IMR-90 (cell line): ENCODE results near the gene CTBP1. TPM values are rescaled to one million over a fixed set of nuclear protein-coding genes. Genes with fewer than 3 reads are reported as not detected.

Experiments
- ATAC-seq: fragments of 200-7000 bp; cut with Tn5 transposase; 2 replicates; pipeline ENCODE4 v1.9.1; 2020; ENCODE audit warnings: low read depth, mild to moderate bottlenecking, moderate library complexity
- BruUV-seq: library from RNA; stranded (reverse); fragments of 400-500 nt; replicated peaks from 2 replicates; lab custom pipeline; 2021; lab: Mats Ljungman, UMichigan
- CTCF ChIA-PET: fragments of 300-600 bp; formaldehyde crosslinking; extraction: SDS; loops from one replicate; lab custom pipeline; 2021; ENCODE audit warnings: antibody characterized with exemption; lab: Yijun Ruan, JAX
- POLR2A ChIA-PET: fragments of 300-600 bp; sonication (Branson Sonifier 250); formaldehyde crosslinking; loops from one replicate; lab custom pipeline; 2022; ENCODE audit warnings: antibody characterized with exemption; ENCODE audit not compliant: unreplicated experiment; lab: Charles Lee
- DNase-seq: peaks from one replicate; pipeline ENCODE4 v3.0.0; 2013
- H2AFZ ChIP-seq: replicated peaks from 2 replicates; pipeline ENCODE3; 2013; ENCODE audit warnings: low read length, mild to moderate bottlenecking; ENCODE audit not compliant: poor library complexity
- H2AK5ac ChIP-seq: 2 replicates; pipeline ENCODE4 v1.6.1; 2013; ENCODE audit warnings: low read depth, low read length, inconsistent platforms
- H2AK9ac ChIP-seq: replicated peaks from 2 replicates; pipeline ENCODE3; 2013; ENCODE audit warnings: mild to moderate bottlenecking, low read depth, low read length, moderate library complexity; ENCODE audit not compliant: poor library complexity
- H2BK120ac ChIP-seq: 2 replicates; pipeline ENCODE4 v1.6.1; 2013; ENCODE audit warnings: low read depth, low read length, inconsistent platforms
- H2BK15ac ChIP-seq: 3 replicates; pipeline ENCODE4 v1.6.1; 2013; ENCODE audit warnings: low read depth, low read length, inconsistent platforms
- H2BK20ac ChIP-seq: 2 replicates; pipeline ENCODE4 v1.6.1; 2013; ENCODE audit warnings: low read depth, mild to moderate bottlenecking, inconsistent platforms, low read length, moderate library complexity
- H2BK5ac ChIP-seq: 2 replicates; pipeline ENCODE4 v1.6.1; 2013; ENCODE audit warnings: mild to moderate bottlenecking, low read depth, low read length, inconsistent platforms; ENCODE audit not compliant: poor library complexity, severe bottlenecking
- H3K14ac ChIP-seq: replicated peaks from 2 replicates; pipeline ENCODE4 v1.6.1; 2013; ENCODE audit warnings: low read depth, low read length, inconsistent platforms
- H3K18ac ChIP-seq: 2 replicates; pipeline ENCODE4 v1.6.1; 2013; ENCODE audit warnings: low read depth, low read length, control low read depth
- H3K23ac ChIP-seq: 2 replicates; pipeline ENCODE4 v1.6.1; 2013; ENCODE audit warnings: low read depth, low read length, inconsistent platforms
- H3K27ac ChIP-seq: 2 replicates; pipeline ENCODE4 v1.5.1; 2013; ENCODE audit warnings: mild to moderate bottlenecking, control low read depth, low read length; ENCODE audit not compliant: insufficient read depth
- H3K27me3 ChIP-seq: 2 replicates; pipeline ENCODE4 v1.6.1; 2013; ENCODE audit warnings: low read length; ENCODE audit not compliant: control insufficient read depth, insufficient read depth
- H3K36me3 ChIP-seq: 2 replicates; pipeline ENCODE4 v1.6.1; 2013; ENCODE audit warnings: low read length, mixed read lengths; ENCODE audit not compliant: control insufficient read depth, insufficient read depth
- H3K4ac ChIP-seq: 2 replicates; pipeline ENCODE4 v1.6.1; 2013; ENCODE audit warnings: low read depth, low read length, inconsistent platforms
- H3K4me1 ChIP-seq: 2 replicates; pipeline ENCODE4 v1.6.1; 2013; ENCODE audit warnings: low read length, mixed read lengths; ENCODE audit not compliant: control insufficient read depth, insufficient read depth
- H3K4me2 ChIP-seq: 2 replicates; pipeline ENCODE4 v1.6.1; 2013; ENCODE audit warnings: low read depth, mild to moderate bottlenecking, control low read depth, low read length, moderate library complexity
- H3K4me3 ChIP-seq: 2 replicates; pipeline ENCODE4 v1.5.1; 2013; ENCODE audit warnings: low read depth, mild to moderate bottlenecking, control low read depth, low read length, moderate library complexity; ENCODE audit not compliant: insufficient read depth
- H3K56ac ChIP-seq: 2 replicates; pipeline ENCODE4 v1.6.1; 2013; ENCODE audit warnings: low read length, inconsistent platforms; ENCODE audit not compliant: insufficient read depth; ENCODE audit errors: extremely low read depth
- H3K79me1 ChIP-seq, 2 experiments: 2 replicates each; pipeline ENCODE4 v1.6.1; 2013; ENCODE audit warnings: low read length in 2 of 2, inconsistent platforms in 1 of 2, low read depth in 1 of 2
- H3K9ac ChIP-seq: 2 replicates; pipeline ENCODE4 v1.6.1; 2013; ENCODE audit warnings: low read depth, low read length, control low read depth
- H3K9me1 ChIP-seq: 2 replicates; pipeline ENCODE4 v1.6.1; 2013; ENCODE audit warnings: low read length, inconsistent platforms; ENCODE audit not compliant: insufficient read depth
- H3K9me3 ChIP-seq: 2 replicates; pipeline ENCODE4 v1.6.1; 2013; ENCODE audit warnings: low read length; ENCODE audit not compliant: control insufficient read depth, insufficient read depth
- H4K20me1 ChIP-seq: 2 replicates; pipeline ENCODE4 v1.6.1; 2013; ENCODE audit warnings: low read length, inconsistent platforms; ENCODE audit not compliant: insufficient read depth
- H4K5ac ChIP-seq: 2 replicates; pipeline ENCODE4 v1.6.1; 2013; ENCODE audit warnings: mild to moderate bottlenecking, low read depth, low read length, control low read depth
- H4K8ac ChIP-seq, 2 experiments: 2 replicates each; pipeline ENCODE4 v1.6.1; 2013; ENCODE audit warnings: low read depth in 2 of 2, low read length in 2 of 2, control low read depth in 1 of 2, inconsistent platforms in 1 of 2
- H4K91ac ChIP-seq: 2 replicates; pipeline ENCODE4 v1.6.1; 2013; ENCODE audit warnings: low read depth, low read length, inconsistent platforms; ENCODE audit not compliant: insufficient read depth
- FOS ChIP-seq: fragments of 150-350 bp; IDR thresholded peaks from 2 replicates; pipeline ENCODE4 v1.6.1; 2016; ENCODE audit warnings: low read depth, low read length
- RCOR1 ChIP-seq: IDR thresholded peaks from 2 replicates; pipeline ENCODE4 v1.6.1; 2012; ENCODE audit warnings: mild to moderate bottlenecking, low read length, improper control_type of control experiment; ENCODE audit not compliant: insufficient replicate concordance
- SMC3 ChIP-seq: fragments of 150-350 bp; IDR thresholded peaks from 2 replicates; pipeline ENCODE4 v1.6.1; 2016; ENCODE audit warnings: low read depth, mild to moderate bottlenecking, antibody characterized with exemption, low read length, moderate library complexity
- WGBS, 2 experiments: methylation state at CpG; one replicate each; pipeline versions ENCODE4 v1.1.5 to v1.1.7; 2013; ENCODE audit warnings: missing lambda C conversion rate in 2 of 2; ENCODE audit not compliant: insufficient read length in 1 of 2; ENCODE audit errors: extremely low coverage in 2 of 2; 5-methylcytosine and 5-hydroxymethylcytosine counted together
- dilution Hi-C: fragments of 300-500 bp; cut with HindIII; formaldehyde crosslinking; loops from one replicate; pipeline ENCODE4 v1.14.3; 2018; ENCODE audit warnings: low sequenced_read_pairs; ENCODE audit not compliant: unreplicated experiment
- in situ Hi-C: fragments of 300-500 bp; cut with MboI; formaldehyde crosslinking; loops from 3 replicates; pipeline ENCODE4 v1.14.3; 2019; ENCODE audit warnings: low sequenced_read_pairs, inconsistent platforms, mixed read lengths
- intact Hi-C: fragments of 100-400 bp; cut with micrococcal nuclease; formaldehyde crosslinking; loops from 2 replicates; pipeline ENCODE4 v1.10.0; 2022
- polyA plus RNA-seq, 3 experiments: library from polyadenylated mRNA; depleted of rRNA; stranded (reverse); fragments of >200 nt; gene quantifications; 2 replicates each; pipeline ENCODE4 v1.2.3, GENCODE V29; 2012; ENCODE audit warnings: low replicate concordance in 1 of 3
- total RNA-seq: library from RNA; depleted of rRNA; stranded (reverse); fragments of >200 nt; gene quantifications from 2 replicates; pipeline ENCODE4 v1.2.3, GENCODE V29; 2012
- TF ChIP-seq, protein P1 (sequence below): fragments of 150-350 bp; IDR thresholded peaks from 2 replicates; pipeline ENCODE4 v1.6.1; 2017; ENCODE audit warnings: mild to moderate bottlenecking, antibody characterized with exemption, low read length, low read depth
- TF ChIP-seq, protein P2 (sequence below): fragments of 150-350 bp; IDR thresholded peaks from 2 replicates; pipeline ENCODE4 v1.6.1; 2016; ENCODE audit warnings: low read depth, mild to moderate bottlenecking, low read length, moderate library complexity, borderline replicate concordance

The CTBP1 gene
- total and polyA plus RNA-seq, 2 of the 4 experiments (the other 2 are of a cell fraction): 147 to 212 TPM

DNA sequence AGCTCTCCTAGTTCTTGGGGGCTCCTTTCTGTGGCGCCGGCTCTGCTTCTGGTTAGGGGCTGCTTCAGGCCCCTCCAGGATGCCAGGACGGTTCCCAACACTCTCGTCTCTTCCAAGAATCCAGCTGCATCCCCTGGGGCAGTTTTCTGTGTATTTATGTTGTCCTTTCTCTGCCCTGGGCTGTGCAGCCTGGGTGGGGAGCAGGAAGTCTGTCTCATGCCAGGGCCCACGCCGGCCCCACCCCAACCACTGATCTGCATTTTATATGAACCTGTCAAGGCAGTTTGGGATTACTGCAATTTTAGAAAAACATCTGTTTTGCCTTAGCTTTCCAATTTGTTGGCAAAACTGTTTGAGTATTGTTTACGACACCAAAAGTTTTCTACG lies 14.6 kb downstream of the CTBP1 start:
- Histone ChIP-seq H2AFZ (no peak overlapping the region), H3K9me3 (no peaks in the 10 kb centered on the region), H3K27me3 (no peaks in the 10 kb centered on the region), H4K91ac (no peak overlapping the region), H3K9ac (no peak overlapping the region), H2BK20ac (no peak overlapping the region), H3K4me1 (peaks cover 12% of the 10 kb centered on the region), H2BK120ac (no peak overlapping the region), H2AK5ac (no peak overlapping the region), H2BK5ac (no peak overlapping the region), H3K27ac (no peak overlapping the region; the same call in 1 of the 2 replicates), H3K79me1 (peaks cover 9 to 72% of the 10 kb centered on the region in 2 experiments), H2BK15ac (no peak overlapping the region), H3K23ac (no peak overlapping the region), H3K14ac (no peak overlapping the region), H3K9me1 (no peaks in the 10 kb centered on the region), H3K18ac (no peak overlapping the region), H3K4me2 (no peak overlapping the region), H4K8ac (no peak overlapping the region), H4K20me1 (peaks cover 58% of the 10 kb centered on the region), H3K4ac (no peak overlapping the region), H3K4me3 (no peak overlapping the region), H3K56ac (no peak overlapping the region), H4K5ac (no peak overlapping the region), H2AK9ac (peak overlapping the region; percentile 3), H3K36me3 (peaks cover 78% of the 10 kb centered on the region)
- intact Hi-C loops: loop anchor here (1.0 kb wide), 2 partner anchors 67 to 104 kb away; no protein-coding TSS in a partner anchor
- in situ Hi-C loops: no loop called here
- no TSS peak for BruUV-seq
- dilution Hi-C loops: no loop called here
- 65% methylated on average over 4 of the region's 8 CpGs; no CpG with 5 or more reads in 1 of the 2 experiments for WGBS, 2 experiments
- ChIA-PET CTCF (interaction anchor here (0.8 to 1.5 kb wide), 4 partner anchors 33 to 103 kb away, joined by 3 to 6 read pairs (median 3); no protein-coding TSS in a partner anchor), POLR2A (no interaction called here)
- DNase-seq (peak; percentile 12), ATAC-seq (peak; percentile 58)
- TF ChIP-seq, protein P1, sequence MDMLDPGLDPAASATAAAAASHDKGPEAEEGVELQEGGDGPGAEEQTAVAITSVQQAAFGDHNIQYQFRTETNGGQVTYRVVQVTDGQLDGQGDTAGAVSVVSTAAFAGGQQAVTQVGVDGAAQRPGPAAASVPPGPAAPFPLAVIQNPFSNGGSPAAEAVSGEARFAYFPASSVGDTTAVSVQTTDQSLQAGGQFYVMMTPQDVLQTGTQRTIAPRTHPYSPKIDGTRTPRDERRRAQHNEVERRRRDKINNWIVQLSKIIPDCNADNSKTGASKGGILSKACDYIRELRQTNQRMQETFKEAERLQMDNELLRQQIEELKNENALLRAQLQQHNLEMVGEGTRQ: no peak
- TF ChIP-seq SMC3 (no peak), FOS (no peak), RCOR1 (no peak)
- TF ChIP-seq, protein P2, sequence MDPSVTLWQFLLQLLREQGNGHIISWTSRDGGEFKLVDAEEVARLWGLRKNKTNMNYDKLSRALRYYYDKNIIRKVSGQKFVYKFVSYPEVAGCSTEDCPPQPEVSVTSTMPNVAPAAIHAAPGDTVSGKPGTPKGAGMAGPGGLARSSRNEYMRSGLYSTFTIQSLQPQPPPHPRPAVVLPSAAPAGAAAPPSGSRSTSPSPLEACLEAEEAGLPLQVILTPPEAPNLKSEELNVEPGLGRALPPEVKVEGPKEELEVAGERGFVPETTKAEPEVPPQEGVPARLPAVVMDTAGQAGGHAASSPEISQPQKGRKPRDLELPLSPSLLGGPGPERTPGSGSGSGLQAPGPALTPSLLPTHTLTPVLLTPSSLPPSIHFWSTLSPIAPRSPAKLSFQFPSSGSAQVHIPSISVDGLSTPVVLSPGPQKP: no peak
